ENCODE results near the gene CTXN1.

DNA sequence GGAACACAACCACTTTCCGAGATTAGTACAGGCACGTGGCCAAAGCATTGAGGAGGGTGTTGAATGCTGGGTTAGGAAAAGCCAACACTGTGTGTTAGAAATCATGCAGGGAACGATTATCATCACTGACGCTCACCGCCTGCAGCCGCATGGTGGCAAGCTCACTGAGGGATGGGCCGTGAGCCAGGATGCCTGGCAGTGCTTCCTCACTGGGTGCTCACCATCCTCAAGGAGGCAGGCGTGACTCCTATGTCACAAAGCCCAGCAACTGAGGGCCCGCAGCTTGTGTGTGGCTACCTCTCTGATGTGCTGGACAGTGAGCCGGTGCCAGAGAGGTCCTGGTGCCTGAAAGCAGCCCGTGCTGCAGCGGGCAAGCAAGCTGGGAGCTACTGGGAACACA is 47.9 kb upstream of the CTXN1 start:
- TF ChIP-seq, protein P1, sequence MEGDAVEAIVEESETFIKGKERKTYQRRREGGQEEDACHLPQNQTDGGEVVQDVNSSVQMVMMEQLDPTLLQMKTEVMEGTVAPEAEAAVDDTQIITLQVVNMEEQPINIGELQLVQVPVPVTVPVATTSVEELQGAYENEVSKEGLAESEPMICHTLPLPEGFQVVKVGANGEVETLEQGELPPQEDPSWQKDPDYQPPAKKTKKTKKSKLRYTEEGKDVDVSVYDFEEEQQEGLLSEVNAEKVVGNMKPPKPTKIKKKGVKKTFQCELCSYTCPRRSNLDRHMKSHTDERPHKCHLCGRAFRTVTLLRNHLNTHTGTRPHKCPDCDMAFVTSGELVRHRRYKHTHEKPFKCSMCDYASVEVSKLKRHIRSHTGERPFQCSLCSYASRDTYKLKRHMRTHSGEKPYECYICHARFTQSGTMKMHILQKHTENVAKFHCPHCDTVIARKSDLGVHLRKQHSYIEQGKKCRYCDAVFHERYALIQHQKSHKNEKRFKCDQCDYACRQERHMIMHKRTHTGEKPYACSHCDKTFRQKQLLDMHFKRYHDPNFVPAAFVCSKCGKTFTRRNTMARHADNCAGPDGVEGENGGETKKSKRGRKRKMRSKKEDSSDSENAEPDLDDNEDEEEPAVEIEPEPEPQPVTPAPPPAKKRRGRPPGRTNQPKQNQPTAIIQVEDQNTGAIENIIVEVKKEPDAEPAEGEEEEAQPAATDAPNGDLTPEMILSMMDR (IDR thresholded peaks at IDR 0.05; ENCODE audit: low read depth, low read length): no peak
- no peak for TF ChIP-seq EZH2phosphoT487 (IDR thresholded peaks at IDR 0.05; ENCODE audit: low read depth)

Data from OCI-LY3 (cell line).